ENCODE results near the gene DLX4. TPM values are rescaled to one million over a fixed set of nuclear protein-coding genes. Genes with fewer than 3 reads are reported as not detected.

The DLX4 gene
- total and polyA plus RNA-seq, 10 of the 15 experiments (the other 5 are each of a cell fraction or from before 2014, with no cell fraction given) = 0.05 to 0.29 (median 0.15) TPM

DNA sequence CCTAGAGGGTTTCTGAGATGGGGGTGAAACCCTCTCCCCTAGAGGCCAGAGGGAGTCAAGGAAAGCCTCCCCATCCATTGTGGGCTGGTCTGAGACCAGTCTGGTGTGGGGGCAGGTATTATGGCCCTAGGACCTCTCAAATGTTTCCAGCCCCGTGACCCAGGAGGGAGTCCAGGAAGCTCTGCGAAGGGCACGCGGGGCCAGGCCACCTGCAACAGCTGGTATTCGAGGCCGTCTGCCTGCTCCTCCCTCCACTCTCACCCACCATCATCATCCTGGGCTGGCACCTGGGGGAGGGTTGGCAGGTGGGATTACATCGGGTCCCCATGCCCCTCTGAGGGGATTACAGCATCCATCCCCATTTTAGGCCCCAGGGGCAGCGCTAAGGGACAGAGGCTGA lies 38.1 kb upstream of the DLX4 start:
- DNase-seq (ENCODE audit: low read depth, low spot score) (no peak), ATAC-seq (no peak), FAIRE-seq (no peak)
- peaks cover 2 to 5% of the 10 kb centered on the region in 2 experiments; a peak in 3 of 4 replicates for H3K27me3 ChIP-seq (replicated peaks in 1 of 2; ENCODE audit: control insufficient read depth in 2 of 2, insufficient read depth in 2 of 2, low read length in 1 of 2)
- H3K36me3 ChIP-seq (ENCODE audit: control insufficient read depth in 2 of 2, insufficient read depth in 2 of 2, low read length in 1 of 2) = no peaks in the 10 kb centered on the region
- SMC1A ChIA-PET (ENCODE audit: uncharacterized antibody, unreplicated experiment) = interaction anchor here (1.4 kb wide), 1 partner anchor 67 kb away, joined by 3 read pairs; no protein-coding TSS in a partner anchor
- H3K27ac ChIP-seq (ENCODE audit: control insufficient read depth, insufficient read depth) = no peak overlapping the region
- RAD21 ChIA-PET (ENCODE audit: unreplicated experiment) = no interaction called here
- TF ChIP-seq, protein P1, sequence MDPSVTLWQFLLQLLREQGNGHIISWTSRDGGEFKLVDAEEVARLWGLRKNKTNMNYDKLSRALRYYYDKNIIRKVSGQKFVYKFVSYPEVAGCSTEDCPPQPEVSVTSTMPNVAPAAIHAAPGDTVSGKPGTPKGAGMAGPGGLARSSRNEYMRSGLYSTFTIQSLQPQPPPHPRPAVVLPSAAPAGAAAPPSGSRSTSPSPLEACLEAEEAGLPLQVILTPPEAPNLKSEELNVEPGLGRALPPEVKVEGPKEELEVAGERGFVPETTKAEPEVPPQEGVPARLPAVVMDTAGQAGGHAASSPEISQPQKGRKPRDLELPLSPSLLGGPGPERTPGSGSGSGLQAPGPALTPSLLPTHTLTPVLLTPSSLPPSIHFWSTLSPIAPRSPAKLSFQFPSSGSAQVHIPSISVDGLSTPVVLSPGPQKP (IDR thresholded peaks at IDR 0.05; ENCODE audit: low read depth, low read length) = no peak
- no peak for TF ChIP-seq CEBPB (IDR thresholded peaks at IDR 0.05; ENCODE audit: borderline replicate concordance in 1 of 2, low read depth in 2 of 2, low read length in 2 of 2)
- no peak for TF ChIP-seq NRF1 (conservative IDR thresholded peaks at IDR 0.05; ENCODE audit: low read depth, low read length)
- TF ChIP-seq EED (IDR thresholded peaks at IDR 0.05; ENCODE audit: low read depth) = no peak
- TF ChIP-seq ZNF24 (IDR thresholded peaks at IDR 0.05) = no peak
- TF ChIP-seq SUPT20H (IDR thresholded peaks at IDR 0.05; ENCODE audit: borderline replicate concordance, control insufficient read depth, low read depth, low read length) = no peak
- TF ChIP-seq, protein P2, sequence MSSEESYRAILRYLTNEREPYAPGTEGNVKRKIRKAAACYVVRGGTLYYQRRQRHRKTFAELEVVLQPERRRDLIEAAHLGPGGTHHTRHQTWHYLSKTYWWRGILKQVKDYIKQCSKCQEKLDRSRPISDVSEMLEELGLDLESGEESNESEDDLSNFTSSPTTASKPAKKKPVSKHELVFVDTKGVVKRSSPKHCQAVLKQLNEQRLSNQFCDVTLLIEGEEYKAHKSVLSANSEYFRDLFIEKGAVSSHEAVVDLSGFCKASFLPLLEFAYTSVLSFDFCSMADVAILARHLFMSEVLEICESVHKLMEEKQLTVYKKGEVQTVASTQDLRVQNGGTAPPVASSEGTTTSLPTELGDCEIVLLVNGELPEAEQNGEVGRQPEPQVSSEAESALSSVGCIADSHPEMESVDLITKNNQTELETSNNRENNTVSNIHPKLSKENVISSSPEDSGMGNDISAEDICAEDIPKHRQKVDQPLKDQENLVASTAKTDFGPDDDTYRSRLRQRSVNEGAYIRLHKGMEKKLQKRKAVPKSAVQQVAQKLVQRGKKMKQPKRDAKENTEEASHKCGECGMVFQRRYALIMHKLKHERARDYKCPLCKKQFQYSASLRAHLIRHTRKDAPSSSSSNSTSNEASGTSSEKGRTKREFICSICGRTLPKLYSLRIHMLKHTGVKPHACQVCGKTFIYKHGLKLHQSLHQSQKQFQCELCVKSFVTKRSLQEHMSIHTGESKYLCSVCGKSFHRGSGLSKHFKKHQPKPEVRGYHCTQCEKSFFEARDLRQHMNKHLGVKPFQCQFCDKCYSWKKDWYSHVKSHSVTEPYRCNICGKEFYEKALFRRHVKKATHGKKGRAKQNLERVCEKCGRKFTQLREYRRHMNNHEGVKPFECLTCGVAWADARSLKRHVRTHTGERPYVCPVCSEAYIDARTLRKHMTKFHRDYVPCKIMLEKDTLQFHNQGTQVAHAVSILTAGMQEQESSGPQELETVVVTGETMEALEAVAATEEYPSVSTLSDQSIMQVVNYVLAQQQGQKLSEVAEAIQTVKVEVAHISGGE (CRISPR knock-in tag; IDR thresholded peaks at IDR 0.05) = no peak
- TF ChIP-seq ATF7 (IDR thresholded peaks at IDR 0.05; ENCODE audit: low read depth) = no peak
- TF ChIP-seq SREBF1 (IDR thresholded peaks at IDR 0.05; ENCODE audit: low read length) = no peak
- no peak for TF ChIP-seq HDGF (IDR thresholded peaks at IDR 0.05)
- no peak overlapping the region for H3K9ac ChIP-seq (ENCODE audit: control insufficient read depth, insufficient read depth, low read length)
- no peak overlapping the region for H2AFZ ChIP-seq (ENCODE audit: control insufficient read depth, low read depth, low read length)
- no peaks in the 10 kb centered on the region for H3K9me3 ChIP-seq (replicated peaks; ENCODE audit: control insufficient read depth, insufficient read depth, low read length)
- CTCF ChIA-PET = no interaction called here
- BruUV-seq (replicated peaks) = no TSS peak
- no peak overlapping the region for H3K4me2 ChIP-seq (ENCODE audit: control insufficient read depth, insufficient read depth)
- H3K79me2 ChIP-seq (ENCODE audit: control insufficient read depth, insufficient read depth, low read length) = no peaks in the 10 kb centered on the region
- no peaks in the 10 kb centered on the region for H4K20me1 ChIP-seq (ENCODE audit: control insufficient read depth, insufficient read depth)
- 23% methylated on average over 8 of the region's 8 CpGs for WGBS (ENCODE audit: insufficient coverage, insufficient replicate concordance, low lambda C conversion rate, missing lambda C conversion rate)
- no peaks in the 10 kb centered on the region for H3K4me1 ChIP-seq (ENCODE audit: control insufficient read depth, insufficient read depth, low read length)
- H3K4me3 ChIP-seq = no peak overlapping the region
- POLR2A ChIA-PET = no interaction called here
- intact Hi-C loops (cut with micrococcal nuclease; ENCODE audit: unreplicated experiment) (no loop called here), in situ Hi-C loops (cut with MboI) (no loop called here)
